A673 (cell line): ENCODE measurements around the gene MAGEA4. TPM values are rescaled to one million over a fixed set of nuclear protein-coding genes. Genes with fewer than 3 reads are reported as not detected.

Experiments
- BruUV-seq: library from RNA; stranded (reverse); fragments of 400-500 nt; replicated peaks from 2 replicates; lab custom pipeline; 2021; lab: Mats Ljungman, UMichigan
- CTCF ChIA-PET: fragments of 300-600 bp; sonication (Branson Sonifier 250); formaldehyde crosslinking; loops from one replicate; lab custom pipeline; 2022; ENCODE audit warnings: antibody characterized with exemption; lab: Charles Lee
- POLR2A ChIA-PET: fragments of 300-600 bp; sonication (Branson Sonifier 250); formaldehyde crosslinking; loops from one replicate; lab custom pipeline; 2022; ENCODE audit warnings: antibody characterized with exemption; ENCODE audit not compliant: low non-redundant PET; lab: Charles Lee
- DNase-seq: peaks from one replicate; pipeline ENCODE4 v3.0.0-alpha.2; 2015; ENCODE audit warnings: low spot score
- H3K27ac ChIP-seq: fragments of 200-600 bp; sonication (generic); 2 replicates; pipeline ENCODE4 v1.5.1; 2016; ENCODE audit warnings: mixed run types, low read depth, mild to moderate bottlenecking, mixed read lengths, antibody characterized with exemption, low read length; ENCODE audit not compliant: poor library complexity, severe bottlenecking
- H3K27me3 ChIP-seq: fragments of 200-600 bp; sonication (generic); replicated peaks from 2 replicates; pipeline ENCODE4 v1.6.1; 2017; ENCODE audit warnings: mixed run types, low read depth, mild to moderate bottlenecking, mixed read lengths, antibody characterized with exemption, low read length; ENCODE audit not compliant: insufficient read depth, poor library complexity
- H3K36me3 ChIP-seq: fragments of 200-600 bp; sonication (generic); 2 replicates; pipeline ENCODE4 v1.6.1; 2016; ENCODE audit warnings: mixed run types, mild to moderate bottlenecking, mixed read lengths, antibody characterized with exemption, low read length; ENCODE audit not compliant: insufficient read depth, poor library complexity, severe bottlenecking
- H3K4me1 ChIP-seq: fragments of 200-600 bp; sonication (generic); 2 replicates; pipeline ENCODE4 v1.6.1; 2017; ENCODE audit warnings: mixed run types, mild to moderate bottlenecking, mixed read lengths, antibody characterized with exemption, low read length; ENCODE audit not compliant: insufficient read depth, poor library complexity, severe bottlenecking
- H3K4me3 ChIP-seq: fragments of 200-600 bp; sonication (generic); 2 replicates; pipeline ENCODE4 v1.5.1; 2016; ENCODE audit warnings: low read depth, mixed run types, mild to moderate bottlenecking, mixed read lengths, low read length; ENCODE audit not compliant: poor library complexity, severe bottlenecking
- H3K9me3 ChIP-seq: fragments of 200-600 bp; sonication (generic); 2 replicates; pipeline ENCODE4 v1.6.1; 2016; ENCODE audit warnings: mixed run types, low read depth, mild to moderate bottlenecking, mixed read lengths, antibody characterized with exemption, low read length; ENCODE audit not compliant: poor library complexity, severe bottlenecking
- CTCF ChIP-seq: fragments of 300-800, 200-600 bp; sonication (generic); conservative IDR thresholded peaks from 2 replicates; pipeline ENCODE4 v1.5.1; 2017; ENCODE audit warnings: low read depth, mild to moderate bottlenecking, antibody characterized with exemption, low read length, moderate library complexity, mixed read lengths
- EZH2 ChIP-seq: fragments of 200-600 bp; sonication (generic); IDR thresholded peaks from 2 replicates; pipeline ENCODE4 v1.6.1; 2017; ENCODE audit warnings: borderline replicate concordance, low read depth, mild to moderate bottlenecking, mixed read lengths, antibody characterized with exemption, low read length; ENCODE audit not compliant: poor library complexity, severe bottlenecking
- intact Hi-C: fragments of 100-400 bp; cut with micrococcal nuclease; formaldehyde crosslinking; loops from one replicate; pipeline ENCODE4 v1.10.0; 2022; ENCODE audit not compliant: unreplicated experiment
- total RNA-seq: library from RNA; stranded (reverse); gene quantifications from 2 replicates; pipeline ENCODE4 v1.2.3, GENCODE V29; 2021

The MAGEA4 gene
- total RNA-seq, 1 experiment from 2014 or later: not detected

GRCh38 chrX:151966236-151966635 is 53.5 kb downstream of the MAGEA4 start:
- Histone ChIP-seq H3K36me3 (no peaks in the 10 kb centered on the region), H3K4me1 (no peaks in the 10 kb centered on the region), H3K27ac (no peak overlapping the region), H3K4me3 (no peak overlapping the region), H3K27me3 (no peaks in the 10 kb centered on the region), H3K9me3 (no peaks in the 10 kb centered on the region)
- ChIA-PET CTCF (no interaction called here), POLR2A (no interaction called here)
- intact Hi-C loops: no loop called here
- TF ChIP-seq EZH2: no peak
- no peak for TF ChIP-seq CTCF
- BruUV-seq: no TSS peak
- no peak for DNase-seq

- Histone ChIP-seq H3K27me3 (peaks cover 7% of the 10 kb centered on the region), H3K27ac (no peak overlapping the region), H3K9me3 (no peaks in the 10 kb centered on the region), H3K4me3 (no peak overlapping the region), H3K4me1 (no peaks in the 10 kb centered on the region), H3K36me3 (no peaks in the 10 kb centered on the region)
- POLR2A ChIA-PET: no interaction called here
- no peak for TF ChIP-seq EZH2
- no peak for TF ChIP-seq CTCF
- DNase-seq: no peak
- CTCF ChIA-PET: no interaction called here
- intact Hi-C loops: no loop called here
- no TSS peak for BruUV-seq
Observed at GRCh38 chrX:151970027-151970426, 57.3 kb downstream of the MAGEA4 start.

- H3K27me3 ChIP-seq: peaks cover 7% of the 10 kb centered on the region
- no peaks in the 10 kb centered on the region for H3K36me3 ChIP-seq
- H3K27ac ChIP-seq: no peak overlapping the region
- BruUV-seq: no TSS peak
- intact Hi-C loops: no loop called here
- no peaks in the 10 kb centered on the region for H3K9me3 ChIP-seq
- TF ChIP-seq EZH2: no peak
- no peak for TF ChIP-seq CTCF
- POLR2A ChIA-PET: no interaction called here
- H3K4me1 ChIP-seq: no peaks in the 10 kb centered on the region
- no peak overlapping the region for H3K4me3 ChIP-seq
- CTCF ChIA-PET: no interaction called here
- DNase-seq: no peak
Observed at GRCh38 chrX:151970661-151971060, 58.0 kb downstream of the MAGEA4 start.
